SH-SY5Y (cell line): Measurements from ENCODE around the gene GALNT13.

ENCODE experiments used
- GATA2 ChIP-seq: IDR thresholded peaks from 2 replicates; pipeline ENCODE4 v1.6.1; 2011; ENCODE audit warnings: mild to moderate bottlenecking, low read depth, low read length
- GATA3 ChIP-seq: IDR thresholded peaks from 2 replicates; pipeline ENCODE4 v1.6.1; 2011; ENCODE audit warnings: low read depth, mild to moderate bottlenecking, low read length, moderate library complexity

- no peak for TF ChIP-seq GATA2
- no peak for TF ChIP-seq GATA3
Observed at GRCh38 chr2:154427453-154427852, 555.7 kb downstream of the GALNT13 start.
